ENCODE results near the gene LOXL4.

The LOXL4 gene

DNA sequence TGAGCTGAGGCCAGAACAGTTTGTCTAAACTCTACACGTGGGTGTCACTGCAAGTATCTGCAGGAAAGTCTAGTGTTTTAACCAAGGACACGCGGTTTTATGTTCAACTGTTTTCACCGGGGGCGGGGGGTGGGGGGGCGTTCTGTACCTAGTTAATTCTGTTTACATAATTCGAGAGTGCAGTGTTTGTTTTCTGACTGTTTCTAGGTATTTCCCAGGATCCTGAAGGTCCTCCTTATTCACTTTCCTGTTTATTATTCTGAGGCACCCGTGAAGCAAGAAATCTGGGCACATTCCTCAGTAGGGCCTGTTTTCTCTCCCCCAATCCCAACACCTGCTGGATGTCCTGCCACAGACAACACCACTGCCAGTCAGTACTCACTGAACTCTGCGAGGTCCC is 7.6 kb downstream of the LOXL4 start:
- H3K4me3 ChIP-seq (ENCODE audit: low read depth, low read length), result no peak overlapping the region
- TF ChIP-seq CTCF (IDR thresholded peaks at IDR 0.05; ENCODE audit: borderline replicate concordance, insufficient read depth, low read depth, low read length), result no peak

DNA sequence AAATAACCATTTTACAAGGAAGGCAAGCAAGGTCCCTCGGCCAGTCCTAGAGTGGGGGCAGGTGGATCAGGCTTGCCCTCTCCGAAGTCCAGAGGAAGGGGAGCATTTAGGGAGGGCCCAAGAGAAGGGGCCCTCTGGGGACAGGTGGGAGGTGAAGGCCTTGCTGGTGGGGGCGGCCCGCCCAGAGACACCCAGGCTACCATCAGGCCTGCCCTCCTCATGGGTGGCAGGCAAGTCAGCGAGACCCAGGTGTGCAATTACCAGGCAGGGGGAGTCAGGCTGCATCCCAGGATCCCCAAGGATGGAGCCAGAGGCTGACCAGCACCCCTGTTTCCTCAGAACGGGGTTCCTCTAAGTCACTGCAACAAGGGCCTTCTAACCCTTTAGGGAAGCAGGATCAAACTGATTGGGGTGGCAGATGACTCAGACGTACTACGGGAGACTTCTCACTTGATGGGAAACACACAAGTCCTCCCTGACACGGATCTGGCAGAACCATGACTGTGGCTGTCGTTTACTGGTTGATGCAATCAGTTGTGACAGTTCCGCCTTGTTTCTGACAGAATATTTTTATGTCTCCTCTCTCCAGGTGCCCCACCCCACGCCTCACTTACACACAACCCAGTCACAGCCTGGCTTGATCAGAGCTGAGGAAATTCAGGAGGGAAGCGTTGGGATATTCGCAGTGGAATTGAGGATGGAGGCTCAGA is 8.2 kb downstream of the LOXL4 start:
- no peak overlapping the region for H3K4me3 ChIP-seq (ENCODE audit: low read depth, low read length)
- no peak for TF ChIP-seq CTCF (IDR thresholded peaks at IDR 0.05; ENCODE audit: borderline replicate concordance, insufficient read depth, low read depth, low read length)

DNA sequence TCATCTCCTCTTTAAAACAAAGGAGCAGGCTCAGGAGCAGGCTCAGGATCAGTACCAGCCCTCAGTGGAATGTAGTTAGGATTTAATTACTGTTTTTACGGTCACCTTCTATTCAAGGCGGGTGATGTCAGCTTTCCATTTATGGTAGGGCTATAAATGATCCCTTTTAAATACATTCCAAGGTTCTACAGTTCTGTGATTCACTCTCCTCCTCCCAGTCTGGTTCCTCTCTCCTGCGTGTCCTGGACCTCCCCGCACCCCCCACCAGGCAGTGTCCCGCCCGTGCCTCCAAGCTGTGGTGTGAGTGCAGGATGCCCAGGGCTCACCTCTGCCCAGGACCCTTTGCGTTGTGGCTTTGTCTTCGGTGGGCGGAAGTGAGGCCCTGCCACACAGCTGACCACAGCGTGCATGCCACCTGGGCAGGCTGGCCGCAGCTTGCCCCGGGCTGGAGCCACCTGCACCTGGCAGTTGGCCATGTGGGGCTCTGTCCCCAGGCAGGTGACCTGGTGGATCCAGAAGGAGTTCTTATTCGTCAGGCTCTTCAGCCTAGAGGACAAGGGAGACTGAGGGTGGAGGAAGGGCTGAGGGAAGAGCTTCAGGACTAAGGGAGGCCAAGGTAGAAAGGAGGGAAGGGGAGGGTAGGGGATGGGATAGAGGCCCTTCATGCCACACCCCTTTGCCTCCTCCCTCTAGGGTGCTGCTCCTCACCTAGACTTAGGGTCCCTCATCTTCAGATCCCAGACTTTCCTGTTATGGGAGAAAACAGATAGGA is 9.1 kb downstream of the LOXL4 start:
- H3K4me3 ChIP-seq (ENCODE audit: low read depth, low read length), result no peak overlapping the region
- TF ChIP-seq CTCF (IDR thresholded peaks at IDR 0.05; ENCODE audit: borderline replicate concordance, insufficient read depth, low read depth, low read length), result no peak

GRCh38 chr10:98257961-98258360 is 10.0 kb downstream of the LOXL4 start:
- no peak overlapping the region for H3K4me3 ChIP-seq (ENCODE audit: low read depth, low read length)
- TF ChIP-seq CTCF (IDR thresholded peaks at IDR 0.05; ENCODE audit: borderline replicate concordance, insufficient read depth, low read depth, low read length), result no peak

DNA sequence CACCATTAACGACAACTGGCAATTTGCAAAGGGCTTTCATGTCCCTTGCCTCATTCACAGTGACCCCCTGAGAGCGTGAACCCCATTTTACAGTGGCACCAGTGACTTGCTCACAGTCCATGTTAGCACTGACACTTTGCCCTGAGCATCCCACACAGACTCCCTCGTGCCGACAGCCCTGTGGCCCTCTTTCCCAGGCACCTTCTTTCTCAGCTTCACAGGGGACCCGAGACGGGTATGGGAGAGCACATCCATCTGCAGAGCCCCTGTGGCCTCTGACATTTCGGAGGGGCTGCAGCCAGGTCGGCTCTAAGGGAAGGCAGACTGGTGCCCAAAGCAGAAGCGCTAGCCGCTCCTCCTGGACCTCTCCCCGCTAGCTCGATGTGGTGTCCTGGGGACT is 10.8 kb downstream of the LOXL4 start:
- TF ChIP-seq CTCF (IDR thresholded peaks at IDR 0.05; ENCODE audit: borderline replicate concordance, insufficient read depth, low read depth, low read length), result no peak
- H3K4me3 ChIP-seq (ENCODE audit: low read depth, low read length), result no peak overlapping the region

- no peak overlapping the region for H3K4me3 ChIP-seq (ENCODE audit: low read depth, low read length)
- TF ChIP-seq CTCF (IDR thresholded peaks at IDR 0.05; ENCODE audit: borderline replicate concordance, insufficient read depth, low read depth, low read length), result no peak
Measured at GRCh38 chr10:98256692-98257091, 11.3 kb downstream of the LOXL4 start.
